GM23338 (cell line): ENCODE results near the gene MSH4.
"Not testable (repeated sequence)": the region's sequence is repeated elsewhere in the genome, so short reads cannot be mapped to it uniquely, and the experiment has no call there.

Experiments used
- CREB1 ChIP-seq: fragments of 250-450 bp; sonication (Bioruptor Pico); IDR thresholded peaks from 2 replicates; pipeline ENCODE4 v1.5.0; 2020; ENCODE audit warnings: low read depth, mild to moderate bottlenecking, moderate library complexity
- EZH2 ChIP-seq: fragments of 200-600 bp; sonication (generic); IDR thresholded peaks from one replicate; pipeline ENCODE4 v1.8.0; 2017; ENCODE audit warnings: antibody characterized with exemption, mild to moderate bottlenecking, low read depth; ENCODE audit not compliant: unreplicated experiment
- EZH2phosphoT487 ChIP-seq: fragments of 200-600 bp; sonication (generic); IDR thresholded peaks from one replicate; pipeline ENCODE4 v1.8.1; 2018; ENCODE audit warnings: antibody characterized with exemption; ENCODE audit not compliant: unreplicated experiment
- JUNB ChIP-seq: IDR thresholded peaks from one replicate; pipeline ENCODE4 v1.6.1; 2016; ENCODE audit warnings: antibody characterized with exemption; ENCODE audit not compliant: unreplicated experiment
- TF ChIP-seq, protein P1 (sequence below), 2 experiments: fragments of 200-600 bp in 1 of 2; sonication (generic) in 1 of 2; conservative IDR thresholded peaks; 2 replicates each; pipeline versions ENCODE4 v1.5.1 to v1.6.1; 2016 to 2017; ENCODE audit warnings: antibody characterized with exemption in 2 of 2, low read depth in 2 of 2, mild to moderate bottlenecking in 2 of 2, moderate library complexity in 1 of 2
- TF ChIP-seq, protein P2 (sequence below): fragments of 250-450 bp; sonication (Bioruptor Pico); IDR thresholded peaks from 2 replicates; pipeline ENCODE4 v1.5.0; 2020; ENCODE audit warnings: mild to moderate bottlenecking, moderate library complexity

DNA sequence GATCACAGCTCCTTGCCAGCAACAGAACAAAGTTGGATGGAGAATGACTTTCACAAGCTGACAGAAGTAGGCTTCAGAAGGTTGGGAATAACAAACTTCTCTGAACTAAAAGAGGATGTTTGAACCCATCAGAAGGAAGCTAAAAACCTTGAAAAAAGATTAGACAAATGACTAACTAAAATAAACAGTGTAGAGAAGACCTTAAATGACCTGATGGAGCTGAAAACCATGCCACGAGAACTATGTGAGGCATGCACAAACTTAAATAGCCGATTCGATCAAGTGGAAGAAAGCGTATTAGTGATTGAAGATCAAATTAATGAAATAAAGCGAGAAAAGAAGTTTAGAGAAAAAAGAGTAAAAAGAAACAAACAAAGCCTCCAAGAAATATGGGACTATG lies 18.0 kb upstream of the MSH4 start:
- TF ChIP-seq, protein P1, sequence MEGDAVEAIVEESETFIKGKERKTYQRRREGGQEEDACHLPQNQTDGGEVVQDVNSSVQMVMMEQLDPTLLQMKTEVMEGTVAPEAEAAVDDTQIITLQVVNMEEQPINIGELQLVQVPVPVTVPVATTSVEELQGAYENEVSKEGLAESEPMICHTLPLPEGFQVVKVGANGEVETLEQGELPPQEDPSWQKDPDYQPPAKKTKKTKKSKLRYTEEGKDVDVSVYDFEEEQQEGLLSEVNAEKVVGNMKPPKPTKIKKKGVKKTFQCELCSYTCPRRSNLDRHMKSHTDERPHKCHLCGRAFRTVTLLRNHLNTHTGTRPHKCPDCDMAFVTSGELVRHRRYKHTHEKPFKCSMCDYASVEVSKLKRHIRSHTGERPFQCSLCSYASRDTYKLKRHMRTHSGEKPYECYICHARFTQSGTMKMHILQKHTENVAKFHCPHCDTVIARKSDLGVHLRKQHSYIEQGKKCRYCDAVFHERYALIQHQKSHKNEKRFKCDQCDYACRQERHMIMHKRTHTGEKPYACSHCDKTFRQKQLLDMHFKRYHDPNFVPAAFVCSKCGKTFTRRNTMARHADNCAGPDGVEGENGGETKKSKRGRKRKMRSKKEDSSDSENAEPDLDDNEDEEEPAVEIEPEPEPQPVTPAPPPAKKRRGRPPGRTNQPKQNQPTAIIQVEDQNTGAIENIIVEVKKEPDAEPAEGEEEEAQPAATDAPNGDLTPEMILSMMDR (conservative IDR thresholded peaks at IDR 0.05; ENCODE audit: low read depth in 2 of 2), result not testable (repeated sequence)
- TF ChIP-seq JUNB; EZH2; EZH2phosphoT487; CREB1 (CRISPR knock-in tag): not testable (repeated sequence)
- TF ChIP-seq, protein P2, sequence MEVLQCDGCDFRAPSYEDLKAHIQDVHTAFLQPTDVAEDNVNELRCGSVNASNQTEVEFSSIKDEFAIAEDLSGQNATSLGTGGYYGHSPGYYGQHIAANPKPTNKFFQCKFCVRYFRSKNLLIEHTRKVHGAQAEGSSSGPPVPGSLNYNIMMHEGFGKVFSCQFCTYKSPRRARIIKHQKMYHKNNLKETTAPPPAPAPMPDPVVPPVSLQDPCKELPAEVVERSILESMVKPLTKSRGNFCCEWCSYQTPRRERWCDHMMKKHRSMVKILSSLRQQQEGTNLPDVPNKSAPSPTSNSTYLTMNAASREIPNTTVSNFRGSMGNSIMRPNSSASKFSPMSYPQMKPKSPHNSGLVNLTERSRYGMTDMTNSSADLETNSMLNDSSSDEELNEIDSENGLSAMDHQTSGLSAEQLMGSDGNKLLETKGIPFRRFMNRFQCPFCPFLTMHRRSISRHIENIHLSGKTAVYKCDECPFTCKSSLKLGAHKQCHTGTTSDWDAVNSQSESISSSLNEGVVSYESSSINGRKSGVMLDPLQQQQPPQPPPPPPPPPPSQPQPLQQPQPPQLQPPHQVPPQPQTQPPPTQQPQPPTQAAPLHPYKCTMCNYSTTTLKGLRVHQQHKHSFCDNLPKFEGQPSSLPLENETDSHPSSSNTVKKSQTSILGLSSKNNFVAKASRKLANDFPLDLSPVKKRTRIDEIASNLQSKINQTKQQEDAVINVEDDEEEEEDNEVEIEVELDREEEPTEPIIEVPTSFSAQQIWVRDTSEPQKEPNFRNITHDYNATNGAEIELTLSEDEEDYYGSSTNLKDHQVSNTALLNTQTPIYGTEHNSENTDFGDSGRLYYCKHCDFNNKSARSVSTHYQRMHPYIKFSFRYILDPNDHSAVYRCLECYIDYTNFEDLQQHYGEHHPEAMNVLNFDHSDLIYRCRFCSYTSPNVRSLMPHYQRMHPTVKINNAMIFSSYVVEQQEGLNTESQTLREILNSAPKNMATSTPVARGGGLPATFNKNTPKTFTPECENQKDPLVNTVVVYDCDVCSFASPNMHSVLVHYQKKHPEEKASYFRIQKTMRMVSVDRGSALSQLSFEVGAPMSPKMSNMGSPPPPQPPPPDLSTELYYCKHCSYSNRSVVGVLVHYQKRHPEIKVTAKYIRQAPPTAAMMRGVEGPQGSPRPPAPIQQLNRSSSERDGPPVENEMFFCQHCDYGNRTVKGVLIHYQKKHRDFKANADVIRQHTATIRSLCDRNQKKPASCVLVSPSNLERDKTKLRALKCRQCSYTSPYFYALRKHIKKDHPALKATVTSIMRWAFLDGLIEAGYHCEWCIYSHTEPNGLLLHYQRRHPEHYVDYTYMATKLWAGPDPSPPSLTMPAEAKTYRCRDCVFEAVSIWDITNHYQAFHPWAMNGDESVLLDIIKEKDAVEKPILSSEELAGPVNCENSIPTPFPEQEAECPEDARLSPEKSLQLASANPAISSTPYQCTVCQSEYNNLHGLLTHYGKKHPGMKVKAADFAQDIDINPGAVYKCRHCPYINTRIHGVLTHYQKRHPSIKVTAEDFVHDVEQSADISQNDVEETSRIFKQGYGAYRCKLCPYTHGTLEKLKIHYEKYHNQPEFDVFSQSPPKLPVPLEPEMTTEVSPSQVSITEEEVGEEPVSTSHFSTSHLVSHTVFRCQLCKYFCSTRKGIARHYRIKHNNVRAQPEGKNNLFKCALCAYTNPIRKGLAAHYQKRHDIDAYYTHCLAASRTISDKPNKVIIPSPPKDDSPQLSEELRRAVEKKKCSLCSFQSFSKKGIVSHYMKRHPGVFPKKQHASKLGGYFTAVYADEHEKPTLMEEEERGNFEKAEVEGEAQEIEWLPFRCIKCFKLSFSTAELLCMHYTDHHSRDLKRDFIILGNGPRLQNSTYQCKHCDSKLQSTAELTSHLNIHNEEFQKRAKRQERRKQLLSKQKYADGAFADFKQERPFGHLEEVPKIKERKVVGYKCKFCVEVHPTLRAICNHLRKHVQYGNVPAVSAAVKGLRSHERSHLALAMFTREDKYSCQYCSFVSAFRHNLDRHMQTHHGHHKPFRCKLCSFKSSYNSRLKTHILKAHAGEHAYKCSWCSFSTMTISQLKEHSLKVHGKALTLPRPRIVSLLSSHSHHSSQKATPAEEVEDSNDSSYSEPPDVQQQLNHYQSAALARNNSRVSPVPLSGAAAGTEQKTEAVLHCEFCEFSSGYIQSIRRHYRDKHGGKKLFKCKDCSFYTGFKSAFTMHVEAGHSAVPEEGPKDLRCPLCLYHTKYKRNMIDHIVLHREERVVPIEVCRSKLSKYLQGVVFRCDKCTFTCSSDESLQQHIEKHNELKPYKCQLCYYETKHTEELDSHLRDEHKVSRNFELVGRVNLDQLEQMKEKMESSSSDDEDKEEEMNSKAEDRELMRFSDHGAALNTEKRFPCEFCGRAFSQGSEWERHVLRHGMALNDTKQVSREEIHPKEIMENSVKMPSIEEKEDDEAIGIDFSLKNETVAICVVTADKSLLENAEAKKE (CRISPR knock-in tag), result not testable (repeated sequence)
